Measurements from ENCODE around the gene MLLT3.

DNA sequence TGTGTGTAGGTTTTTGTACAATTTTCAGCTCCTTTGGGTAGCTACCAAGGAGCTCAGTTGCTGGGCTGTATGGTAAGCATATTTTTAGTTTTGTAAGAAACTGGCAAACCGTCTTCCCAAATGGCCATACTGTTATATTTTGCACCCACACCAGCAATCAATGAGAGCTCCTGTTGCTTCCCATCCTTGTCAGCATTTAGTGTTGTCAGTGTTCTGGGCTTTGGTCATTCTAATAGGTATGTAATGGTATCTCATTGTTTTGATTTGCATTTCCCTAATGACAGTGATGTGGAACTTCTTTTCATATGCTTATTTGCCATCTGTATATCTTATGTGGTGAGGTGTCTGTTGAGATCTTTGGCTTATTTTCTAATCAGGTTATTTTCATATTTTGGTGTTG lies 320.1 kb downstream of the MLLT3 start:
- TF ChIP-seq, protein P1, sequence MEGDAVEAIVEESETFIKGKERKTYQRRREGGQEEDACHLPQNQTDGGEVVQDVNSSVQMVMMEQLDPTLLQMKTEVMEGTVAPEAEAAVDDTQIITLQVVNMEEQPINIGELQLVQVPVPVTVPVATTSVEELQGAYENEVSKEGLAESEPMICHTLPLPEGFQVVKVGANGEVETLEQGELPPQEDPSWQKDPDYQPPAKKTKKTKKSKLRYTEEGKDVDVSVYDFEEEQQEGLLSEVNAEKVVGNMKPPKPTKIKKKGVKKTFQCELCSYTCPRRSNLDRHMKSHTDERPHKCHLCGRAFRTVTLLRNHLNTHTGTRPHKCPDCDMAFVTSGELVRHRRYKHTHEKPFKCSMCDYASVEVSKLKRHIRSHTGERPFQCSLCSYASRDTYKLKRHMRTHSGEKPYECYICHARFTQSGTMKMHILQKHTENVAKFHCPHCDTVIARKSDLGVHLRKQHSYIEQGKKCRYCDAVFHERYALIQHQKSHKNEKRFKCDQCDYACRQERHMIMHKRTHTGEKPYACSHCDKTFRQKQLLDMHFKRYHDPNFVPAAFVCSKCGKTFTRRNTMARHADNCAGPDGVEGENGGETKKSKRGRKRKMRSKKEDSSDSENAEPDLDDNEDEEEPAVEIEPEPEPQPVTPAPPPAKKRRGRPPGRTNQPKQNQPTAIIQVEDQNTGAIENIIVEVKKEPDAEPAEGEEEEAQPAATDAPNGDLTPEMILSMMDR (IDR thresholded peaks at IDR 0.05; ENCODE audit: insufficient read depth, low read depth, low read length), result no peak
- TF ChIP-seq EZH2 (IDR thresholded peaks at IDR 0.05; ENCODE audit: insufficient read depth, low read length), result no peak
